PC-3 (cell line): ENCODE data around the gene AHSA1.

Experiments
- CTCF ChIP-seq: fragments of 300-600 bp; sonication (generic); conservative IDR thresholded peaks from 2 replicates; pipeline ENCODE4 v1.5.1; 2017; ENCODE audit warnings: antibody characterized with exemption, low read depth, mild to moderate bottlenecking, low read length
- EZH2 ChIP-seq: fragments of 300-600 bp; sonication (generic); IDR thresholded peaks from one replicate; pipeline ENCODE4 v1.6.1; 2017; ENCODE audit warnings: antibody characterized with exemption, mild to moderate bottlenecking, low read length; ENCODE audit not compliant: unreplicated experiment
- EZH2phosphoT487 ChIP-seq: fragments of 300-600 bp; sonication (generic); IDR thresholded peaks from 2 replicates; pipeline ENCODE4 v1.6.1; 2018; ENCODE audit warnings: mild to moderate bottlenecking, antibody characterized with exemption, low read length, borderline replicate concordance

GRCh38 chr14:77436042-77436441 lies 21.9 kb upstream of the AHSA1 start:
- no peak for TF ChIP-seq CTCF
- TF ChIP-seq EZH2phosphoT487 = no peak
- no peak for TF ChIP-seq EZH2
